BE2C (cell line): ENCODE data around the gene CDK16.
A peak's percentile ranks its signal among the peaks of the same experiment; 100 is the strongest.

Experiments
- DNase-seq: peaks from one replicate; pipeline ENCODE4 v3.0.0-alpha.2; 2020
- H3K27me3 ChIP-seq: fragments of 250-450 bp; sonication (Bioruptor Pico); 2 replicates; pipeline ENCODE4 v1.5.1; 2020; ENCODE audit warnings: mild to moderate bottlenecking
- H3K36me3 ChIP-seq: fragments of 250-450 bp; sonication (Bioruptor Pico); 2 replicates; pipeline ENCODE4 v1.5.1; 2020; ENCODE audit warnings: mild to moderate bottlenecking
- H3K4me1 ChIP-seq: fragments of 250-450 bp; sonication (Bioruptor Pico); 2 replicates; pipeline ENCODE4 v1.5.1; 2020
- H3K4me3 ChIP-seq: 2 replicates; pipeline ENCODE4 v1.5.1; 2011; ENCODE audit warnings: low read depth, low read length
- H3K9me3 ChIP-seq: fragments of 250-450 bp; sonication (Bioruptor Pico); 2 replicates; pipeline ENCODE4 v1.5.1; 2020
- TF ChIP-seq, protein P1 (sequence below): IDR thresholded peaks from 2 replicates; pipeline ENCODE4 v1.5.1; 2012; ENCODE audit warnings: mild to moderate bottlenecking, low read depth, low read length

CDK16 gene

DNA sequence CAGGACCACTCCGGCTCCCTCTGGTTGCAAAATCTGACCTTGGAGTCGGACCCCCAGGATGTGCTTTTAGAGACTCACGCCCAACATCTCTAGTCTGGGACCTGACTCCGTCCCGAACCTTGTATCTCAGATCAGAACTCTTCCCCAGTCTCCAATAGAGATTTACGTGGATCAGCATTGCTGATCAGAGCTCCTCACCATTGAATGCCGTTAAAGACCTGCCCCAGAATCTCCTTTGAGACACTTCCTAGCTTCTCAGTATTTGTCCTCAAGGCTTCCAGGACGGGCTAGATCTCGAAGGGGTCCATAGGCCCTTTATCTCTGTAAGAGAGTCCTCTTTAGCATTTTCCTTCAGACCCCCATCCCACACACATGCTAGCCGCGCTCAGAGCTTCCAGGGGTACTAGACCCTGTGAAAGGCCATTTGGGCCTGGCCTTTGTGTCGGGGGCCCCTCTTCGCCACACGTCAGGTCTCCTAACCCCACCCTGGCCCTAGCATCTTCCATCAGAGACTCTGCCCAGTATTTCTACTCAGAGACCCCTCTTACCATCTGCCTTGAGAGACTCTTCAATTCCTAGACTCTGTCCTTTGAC is 24.2 kb upstream of the CDK16 start:
- no peaks in the 10 kb centered on the region for H3K9me3 ChIP-seq
- DNase-seq = no peak

DNA sequence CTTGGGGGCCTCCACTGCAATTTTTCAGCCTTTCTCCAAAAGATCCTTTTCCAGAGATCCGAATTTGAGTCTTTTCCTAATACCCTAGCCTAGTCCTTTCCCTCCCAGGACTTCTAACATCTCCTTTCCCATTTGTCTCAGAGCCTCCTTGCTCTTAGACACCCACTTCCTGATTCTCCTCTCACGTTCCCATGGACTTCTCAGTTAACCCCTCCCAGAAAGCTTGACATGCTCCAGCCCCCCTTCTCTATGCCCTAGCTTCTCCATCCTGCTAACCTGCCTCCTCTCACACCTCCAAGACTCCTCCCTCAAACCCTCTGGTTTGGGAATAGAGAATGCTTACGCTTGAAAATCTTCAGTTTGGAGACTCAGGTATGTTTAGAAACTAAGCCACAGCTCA is 22.4 kb upstream of the CDK16 start:
- Histone ChIP-seq H3K4me3 (no peak overlapping the region), H3K36me3 (peaks cover 38% of the 10 kb centered on the region), H3K9me3 (no peaks in the 10 kb centered on the region), H3K4me1 (peaks cover 3% of the 10 kb centered on the region), H3K27me3 (no peaks in the 10 kb centered on the region)
- DNase-seq = no peak
- TF ChIP-seq, protein P1, sequence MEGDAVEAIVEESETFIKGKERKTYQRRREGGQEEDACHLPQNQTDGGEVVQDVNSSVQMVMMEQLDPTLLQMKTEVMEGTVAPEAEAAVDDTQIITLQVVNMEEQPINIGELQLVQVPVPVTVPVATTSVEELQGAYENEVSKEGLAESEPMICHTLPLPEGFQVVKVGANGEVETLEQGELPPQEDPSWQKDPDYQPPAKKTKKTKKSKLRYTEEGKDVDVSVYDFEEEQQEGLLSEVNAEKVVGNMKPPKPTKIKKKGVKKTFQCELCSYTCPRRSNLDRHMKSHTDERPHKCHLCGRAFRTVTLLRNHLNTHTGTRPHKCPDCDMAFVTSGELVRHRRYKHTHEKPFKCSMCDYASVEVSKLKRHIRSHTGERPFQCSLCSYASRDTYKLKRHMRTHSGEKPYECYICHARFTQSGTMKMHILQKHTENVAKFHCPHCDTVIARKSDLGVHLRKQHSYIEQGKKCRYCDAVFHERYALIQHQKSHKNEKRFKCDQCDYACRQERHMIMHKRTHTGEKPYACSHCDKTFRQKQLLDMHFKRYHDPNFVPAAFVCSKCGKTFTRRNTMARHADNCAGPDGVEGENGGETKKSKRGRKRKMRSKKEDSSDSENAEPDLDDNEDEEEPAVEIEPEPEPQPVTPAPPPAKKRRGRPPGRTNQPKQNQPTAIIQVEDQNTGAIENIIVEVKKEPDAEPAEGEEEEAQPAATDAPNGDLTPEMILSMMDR = no peak

More for the DNA sequence above, 24.2 kb upstream of the CDK16 start:
- Histone ChIP-seq H3K4me3 (peak overlapping the region; percentile 86), H3K36me3 (peaks cover 23% of the 10 kb centered on the region), H3K27me3 (no peaks in the 10 kb centered on the region), H3K4me1 (peaks cover 3% of the 10 kb centered on the region)
- TF ChIP-seq, protein P1 = no peak

DNA sequence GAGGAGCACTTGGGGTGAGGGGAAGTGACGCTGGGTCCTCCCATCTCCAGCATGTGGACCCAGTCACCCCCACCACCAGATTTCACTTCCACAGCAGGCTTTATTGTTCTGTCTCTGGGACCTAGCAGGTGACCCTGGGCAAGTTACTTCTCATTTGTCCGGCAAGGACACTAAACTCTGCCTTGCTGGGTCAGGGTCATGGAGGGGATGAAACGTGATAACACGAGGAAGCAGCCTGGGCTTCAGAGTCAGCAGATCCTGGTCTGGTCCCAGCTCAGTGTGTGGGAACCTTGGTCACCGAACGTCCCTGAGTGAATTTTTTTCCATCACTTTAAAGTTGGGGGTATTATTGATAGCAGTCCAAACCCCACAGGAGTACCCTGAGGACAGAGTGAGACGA is 21.0 kb upstream of the CDK16 start:
- H3K4me1 ChIP-seq = peaks cover 3% of the 10 kb centered on the region
- no peaks in the 10 kb centered on the region for H3K9me3 ChIP-seq
- H3K27me3 ChIP-seq = no peaks in the 10 kb centered on the region
- no peak for DNase-seq
- H3K36me3 ChIP-seq = peaks cover 52% of the 10 kb centered on the region
- H3K4me3 ChIP-seq = no peak overlapping the region
- TF ChIP-seq, protein P1 = no peak

DNA sequence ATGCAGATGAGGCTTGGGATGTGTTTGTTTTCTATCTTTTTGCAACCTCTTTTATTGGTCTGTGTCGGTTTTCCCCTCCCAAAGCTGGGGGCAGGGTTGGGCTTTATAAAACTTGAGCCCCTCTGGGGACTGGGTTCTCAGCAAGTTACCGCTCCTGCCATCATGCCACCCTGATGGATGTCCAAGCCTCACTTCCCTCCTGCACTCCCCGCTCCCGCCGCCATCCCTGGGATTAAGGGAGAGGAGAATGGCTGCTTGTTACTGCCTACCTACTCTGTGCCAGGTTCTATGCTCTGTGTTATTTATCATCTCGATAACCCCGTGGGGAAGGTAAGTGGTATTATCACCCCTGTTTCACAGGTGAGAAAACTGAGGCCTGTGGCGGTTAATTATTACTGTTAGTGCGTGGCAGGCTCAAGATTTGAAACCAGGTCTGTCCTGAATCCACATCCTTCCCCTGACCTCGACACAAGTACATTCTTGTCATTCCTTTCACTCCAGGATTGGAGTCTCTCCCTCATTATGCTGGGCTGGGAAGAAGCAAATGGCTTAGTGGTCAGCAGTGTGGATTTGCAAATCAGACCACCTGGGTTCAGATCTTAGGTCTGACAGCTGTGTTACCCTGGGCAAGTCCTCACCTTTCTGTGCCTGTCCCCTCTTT is 20.3 kb upstream of the CDK16 start:
- H3K4me3 ChIP-seq = no peak overlapping the region
- no peak for DNase-seq
- no peaks in the 10 kb centered on the region for H3K9me3 ChIP-seq
- H3K36me3 ChIP-seq = peaks cover 57% of the 10 kb centered on the region
- TF ChIP-seq, protein P1 = no peak
- H3K27me3 ChIP-seq = no peaks in the 10 kb centered on the region
- H3K4me1 ChIP-seq = peaks cover 1% of the 10 kb centered on the region

DNA sequence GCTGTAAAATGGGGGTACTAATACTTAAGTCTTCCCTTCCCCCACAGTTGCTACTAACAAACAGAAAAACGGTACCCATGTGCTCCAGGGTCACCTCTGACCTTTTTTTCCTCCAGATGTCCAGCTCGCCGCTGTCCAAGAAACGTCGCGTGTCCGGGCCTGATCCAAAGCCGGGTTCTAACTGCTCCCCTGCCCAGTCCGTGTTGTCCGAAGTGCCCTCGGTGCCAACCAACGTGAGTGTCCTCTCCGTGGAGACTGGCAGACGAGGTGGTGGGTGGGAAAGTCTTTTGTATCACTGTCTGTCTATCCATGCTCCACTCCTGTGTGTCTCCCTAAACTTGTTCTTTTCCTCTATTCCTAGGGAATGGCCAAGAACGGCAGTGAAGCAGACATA is 19.8 kb upstream of the CDK16 start:
- no peak for DNase-seq
- TF ChIP-seq, protein P1 = no peak
- Histone ChIP-seq H3K9me3 (no peaks in the 10 kb centered on the region), H3K36me3 (peaks cover 59% of the 10 kb centered on the region), H3K4me3 (no peak overlapping the region), H3K27me3 (no peaks in the 10 kb centered on the region), H3K4me1 (no peaks in the 10 kb centered on the region; the same call in 1 of the 2 replicates)

DNA sequence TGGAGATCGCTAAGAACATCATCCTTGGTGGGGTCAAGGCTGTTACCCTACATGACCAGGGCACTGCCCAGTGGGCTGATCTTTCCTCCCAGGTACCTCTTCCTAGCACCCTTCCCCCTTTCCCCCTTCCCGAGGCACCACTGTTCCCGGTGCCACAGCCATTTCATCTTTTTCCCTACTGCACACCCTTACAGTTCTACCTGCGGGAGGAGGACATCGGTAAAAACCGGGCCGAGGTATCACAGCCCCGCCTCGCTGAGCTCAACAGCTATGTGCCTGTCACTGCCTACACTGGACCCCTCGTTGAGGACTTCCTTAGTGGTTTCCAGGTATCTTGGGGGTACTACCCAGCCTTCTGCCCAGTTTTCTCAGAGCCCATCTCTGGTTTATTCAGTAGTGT is 19.2 kb upstream of the CDK16 start:
- no peaks in the 10 kb centered on the region for H3K9me3 ChIP-seq
- no peaks in the 10 kb centered on the region for H3K27me3 ChIP-seq
- no peak overlapping the region for H3K4me3 ChIP-seq
- peaks cover 57% of the 10 kb centered on the region for H3K36me3 ChIP-seq
- TF ChIP-seq, protein P1 = no peak
- no peaks in the 10 kb centered on the region; the same call in 1 of the 2 replicates for H3K4me1 ChIP-seq
- DNase-seq = no peak
